GM12801 (cell line): ENCODE results near the gene KITLG.

Experiments used
- TF ChIP-seq, protein P1 (sequence below): IDR thresholded peaks from one replicate; pipeline ENCODE4 v1.5.1; 2011; ENCODE audit warnings: control low read depth; ENCODE audit not compliant: insufficient read length; ENCODE audit errors: extremely low read depth

The KITLG gene

DNA sequence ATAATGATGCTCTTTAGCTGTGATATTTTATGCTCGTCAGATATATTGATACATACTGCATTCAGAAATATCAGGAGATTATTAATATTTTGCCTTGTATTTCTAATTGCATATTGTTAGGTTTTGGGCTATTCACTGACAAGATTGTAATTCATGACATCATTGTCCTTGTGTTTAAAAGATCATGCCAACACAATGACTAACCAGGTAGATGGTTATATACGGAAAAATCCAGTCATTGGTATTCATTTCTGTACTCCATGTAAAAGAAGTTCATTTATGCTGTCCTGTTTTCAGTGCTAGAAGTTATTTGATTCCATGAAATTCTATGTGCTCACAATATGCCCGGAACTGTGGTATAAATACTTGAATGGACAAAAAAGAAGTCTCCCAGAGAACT is 107.5 kb downstream of the KITLG start:
- TF ChIP-seq, protein P1, sequence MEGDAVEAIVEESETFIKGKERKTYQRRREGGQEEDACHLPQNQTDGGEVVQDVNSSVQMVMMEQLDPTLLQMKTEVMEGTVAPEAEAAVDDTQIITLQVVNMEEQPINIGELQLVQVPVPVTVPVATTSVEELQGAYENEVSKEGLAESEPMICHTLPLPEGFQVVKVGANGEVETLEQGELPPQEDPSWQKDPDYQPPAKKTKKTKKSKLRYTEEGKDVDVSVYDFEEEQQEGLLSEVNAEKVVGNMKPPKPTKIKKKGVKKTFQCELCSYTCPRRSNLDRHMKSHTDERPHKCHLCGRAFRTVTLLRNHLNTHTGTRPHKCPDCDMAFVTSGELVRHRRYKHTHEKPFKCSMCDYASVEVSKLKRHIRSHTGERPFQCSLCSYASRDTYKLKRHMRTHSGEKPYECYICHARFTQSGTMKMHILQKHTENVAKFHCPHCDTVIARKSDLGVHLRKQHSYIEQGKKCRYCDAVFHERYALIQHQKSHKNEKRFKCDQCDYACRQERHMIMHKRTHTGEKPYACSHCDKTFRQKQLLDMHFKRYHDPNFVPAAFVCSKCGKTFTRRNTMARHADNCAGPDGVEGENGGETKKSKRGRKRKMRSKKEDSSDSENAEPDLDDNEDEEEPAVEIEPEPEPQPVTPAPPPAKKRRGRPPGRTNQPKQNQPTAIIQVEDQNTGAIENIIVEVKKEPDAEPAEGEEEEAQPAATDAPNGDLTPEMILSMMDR = no peak

DNA sequence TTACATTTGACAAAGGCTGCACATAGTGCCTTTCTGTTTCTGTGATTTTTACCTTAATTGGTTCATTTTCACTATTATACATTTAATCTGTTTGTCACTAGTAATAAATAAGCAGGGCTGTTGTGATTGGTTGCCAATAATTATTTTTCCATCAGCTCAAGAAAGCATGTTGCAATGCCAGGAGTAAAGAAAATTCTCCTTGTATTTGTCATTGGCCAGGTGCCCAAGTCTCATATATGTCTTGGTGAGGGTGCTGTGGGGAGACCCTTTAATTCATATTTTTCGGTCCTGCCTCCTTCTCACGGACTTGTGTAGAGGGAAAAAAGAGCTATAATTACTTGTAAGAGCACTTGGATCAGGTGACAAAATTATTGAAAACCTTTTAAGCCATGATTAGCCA is 108.0 kb downstream of the KITLG start:
- TF ChIP-seq, protein P1 = no peak

DNA sequence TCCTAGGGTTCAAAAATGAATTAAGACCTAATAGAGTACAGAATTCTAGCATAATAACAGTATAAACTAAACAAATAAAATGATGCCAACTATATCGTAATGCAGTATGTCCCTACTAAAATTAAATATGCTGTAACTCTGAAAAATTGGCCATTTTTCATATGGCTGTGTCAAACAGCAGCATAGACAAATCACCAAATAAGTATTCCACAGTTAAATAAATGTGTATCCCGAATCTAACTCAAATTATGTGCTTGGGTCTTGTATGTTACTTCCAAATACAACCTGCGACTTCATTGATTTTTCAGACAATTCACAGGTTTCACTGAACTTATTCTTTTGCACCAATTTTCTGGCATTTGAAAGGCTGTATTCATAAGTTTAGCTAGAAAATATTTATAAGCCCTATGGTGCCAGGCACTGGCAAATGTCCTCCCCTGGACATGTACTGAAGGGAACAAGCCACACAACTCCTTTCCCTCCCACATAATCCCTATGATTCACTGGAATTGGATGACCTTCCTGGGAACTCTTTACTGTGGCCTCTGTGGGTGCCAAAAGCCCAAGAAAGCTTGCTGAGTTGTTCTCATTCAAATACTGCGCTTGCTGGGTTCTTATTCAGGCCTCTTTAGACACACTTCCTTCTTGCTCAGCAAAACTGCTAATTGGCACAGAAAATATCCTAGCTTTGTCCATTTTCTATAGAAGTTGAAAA is 108.8 kb downstream of the KITLG start:
- TF ChIP-seq, protein P1 = no peak

DNA sequence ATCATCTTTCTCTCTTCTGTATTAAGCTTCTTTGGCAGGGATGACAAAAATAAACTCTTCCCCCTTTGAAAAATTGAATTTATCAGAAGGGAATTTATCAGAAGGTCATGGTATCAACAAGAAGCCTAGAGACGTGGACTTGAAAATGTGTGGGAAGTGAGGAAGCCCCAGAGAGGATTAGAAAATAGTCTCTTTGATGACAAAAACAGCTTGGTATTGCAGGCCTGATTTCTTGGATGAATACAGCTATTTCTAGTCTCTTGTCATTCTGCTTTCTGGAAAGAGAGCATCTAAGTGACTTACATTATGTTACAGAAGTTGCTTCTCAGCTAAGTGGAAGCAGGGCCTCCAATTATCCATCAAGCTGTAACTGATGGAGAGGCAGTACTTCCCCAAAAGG is 111.1 kb downstream of the KITLG start:
- TF ChIP-seq, protein P1 = no peak

DNA sequence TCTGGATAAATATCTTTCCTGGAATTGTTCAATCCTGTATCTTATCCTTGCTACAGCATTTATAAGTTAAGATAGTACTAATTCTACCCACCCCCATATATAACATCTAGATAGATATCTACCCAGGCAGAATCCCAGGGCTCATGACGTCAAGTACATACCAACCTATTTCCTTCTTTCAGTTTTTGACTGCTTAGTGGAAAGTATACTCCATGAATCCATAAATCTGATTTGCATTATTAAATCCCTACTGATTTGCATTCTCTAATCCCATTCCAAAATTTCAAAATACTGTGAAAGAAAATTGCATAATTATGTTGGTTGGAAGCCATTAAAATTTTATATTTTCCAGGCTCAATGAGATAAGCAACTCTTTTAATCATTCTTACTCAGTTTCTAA is 111.7 kb downstream of the KITLG start:
- TF ChIP-seq, protein P1 = no peak

DNA sequence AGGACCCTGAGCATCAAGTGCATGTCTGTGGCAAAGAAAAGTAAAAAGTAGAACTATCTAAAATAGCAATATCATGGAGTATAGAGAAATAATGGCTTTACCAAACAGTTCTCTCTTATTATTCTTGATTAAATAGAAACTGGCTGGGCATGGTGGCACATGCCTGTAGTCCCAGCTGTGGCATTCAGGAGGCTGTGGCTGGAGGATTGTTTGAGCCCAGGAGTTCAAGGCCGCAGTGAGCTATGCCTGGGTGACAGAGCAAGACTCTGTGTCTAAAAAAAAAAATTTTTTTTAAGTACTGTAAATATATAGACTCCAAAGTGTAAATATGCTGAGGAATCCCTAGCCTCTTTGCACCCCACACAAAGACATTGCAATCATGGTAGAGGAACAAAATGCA is 121.9 kb downstream of the KITLG start:
- TF ChIP-seq, protein P1 = no peak

DNA sequence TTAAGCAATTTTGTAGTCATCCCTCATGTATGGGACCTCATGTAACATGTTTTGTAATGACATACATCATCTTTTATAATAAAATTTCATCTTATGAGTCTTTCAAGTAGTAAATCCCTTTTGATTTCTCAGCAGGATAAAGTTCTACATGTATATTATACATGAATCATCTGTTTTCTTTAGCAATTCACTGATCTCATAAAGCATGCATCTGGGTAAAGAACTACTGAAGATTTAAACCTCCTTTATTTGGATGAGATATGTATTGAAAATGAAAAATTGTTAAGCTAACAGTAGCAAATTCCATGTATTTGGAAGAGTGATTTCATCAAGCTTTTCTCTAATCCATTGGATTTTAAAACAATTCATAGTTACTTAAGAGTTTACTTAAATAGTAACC is 126.9 kb downstream of the KITLG start:
- TF ChIP-seq, protein P1 = no peak
